C4-2B (cell line): ENCODE measurements around the gene TANC2.
A peak's percentile ranks its signal among the peaks of the same experiment; 100 is the strongest.

ENCODE experiments used
- H3K27ac ChIP-seq: fragments of 450-650 bp; 2 replicates; pipeline ENCODE4 v1.5.1; 2017
- CTCF ChIP-seq: fragments of 450-650 bp; conservative IDR thresholded peaks from 2 replicates; pipeline ENCODE4 v1.5.1; 2017; ENCODE audit warnings: mild to moderate bottlenecking
- ZFX ChIP-seq: fragments of 450-650 bp; IDR thresholded peaks from 2 replicates; pipeline ENCODE4 v1.6.1; 2017

The TANC2 gene

DNA sequence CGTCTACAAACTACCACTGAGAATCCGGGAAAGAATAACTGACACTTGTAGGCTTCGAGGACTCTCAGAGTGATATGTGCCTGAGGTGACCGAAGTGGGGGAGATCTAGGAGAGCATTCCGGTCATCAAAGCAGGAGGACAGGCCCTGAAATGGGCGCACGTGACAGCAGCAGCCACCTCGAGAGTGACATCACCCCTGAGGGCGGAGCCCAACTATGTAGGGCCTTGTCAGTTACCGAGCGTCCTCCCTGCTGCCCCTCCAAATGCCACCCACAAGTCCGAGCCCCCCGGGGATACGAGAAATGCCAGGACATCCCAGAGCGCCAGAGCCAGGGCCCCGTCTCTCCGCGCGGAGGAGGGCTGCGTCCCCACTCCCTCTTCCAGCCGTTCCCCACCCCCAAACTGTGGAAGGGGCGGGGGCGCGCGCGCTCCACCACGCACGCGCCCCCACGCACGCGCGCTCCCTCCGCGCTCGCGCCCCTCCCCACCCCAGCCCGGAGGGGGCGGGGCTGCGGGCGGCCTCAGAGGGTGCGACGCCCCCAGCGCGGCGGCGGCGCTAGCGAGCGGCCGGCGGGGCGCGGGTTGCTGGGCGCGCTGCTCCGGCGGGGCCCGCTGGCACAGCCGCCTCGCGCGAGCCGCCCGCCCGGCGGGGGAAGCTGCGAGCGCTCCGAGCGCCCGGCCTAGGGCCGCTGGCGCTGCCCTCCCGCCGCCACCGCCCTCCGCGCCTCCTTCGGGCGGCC lies at the start of gene TANC2:
Gene TANC2, plus strand, starts transcription at position 550 of the 740 bp plus-strand sequence. CDS start 43,325 bp downstream, outside the sequence.
- peak within 1 kb of the TSS; percentile 69 for H3K27ac ChIP-seq

GRCh38 chr17:62916684-62917571 lies 49.1 kb upstream of the TANC2 start:
- no peak overlapping the region for H3K27ac ChIP-seq
- TF ChIP-seq ZFX (no peak), CTCF (no peak)

More for the DNA sequence above, at the start of gene TANC2:
- TF ChIP-seq ZFX (no peak), CTCF (peak; percentile 42)

- TF ChIP-seq CTCF (no peak), ZFX (no peak)
- H3K27ac ChIP-seq = no peak overlapping the region
These were observed 46.6 kb upstream of the TANC2 start for GRCh38 chr17:62919388-62919787.

GRCh38 chr17:62920300-62920699 lies 45.7 kb upstream of the TANC2 start:
- TF ChIP-seq CTCF (no peak), ZFX (no peak)
- no peak overlapping the region for H3K27ac ChIP-seq

- H3K27ac ChIP-seq = no peak overlapping the region
- TF ChIP-seq ZFX (no peak), CTCF (no peak)
These were observed 44.2 kb upstream of the TANC2 start for GRCh38 chr17:62921817-62922216.

- TF ChIP-seq ZFX = no peak
- TF ChIP-seq CTCF = no peak
- H3K27ac ChIP-seq = no peak overlapping the region
These were observed 42.5 kb upstream of the TANC2 start for GRCh38 chr17:62923258-62924150.
